Coronary artery (tissue), 2 donors: Measurements from ENCODE around the gene LPP.

Experiments used
- DNase-seq: peaks from one replicate; pipeline ENCODE4 v3.0.0-alpha.2; 2017; ENCODE audit warnings: low spot score
- H3K27ac ChIP-seq, 2 donors: fragments of 200-600 bp; sonication (generic); one replicate each; pipeline ENCODE4 v1.5.1; 2016 to 2019
- H3K4me3 ChIP-seq: fragments of 200-600 bp; sonication (generic); 2 replicates; pipeline ENCODE4 v1.5.1; 2016; ENCODE audit warnings: mild to moderate bottlenecking, moderate library complexity
- TF ChIP-seq, protein P1 (sequence below): fragments of 200-600 bp; sonication (generic); IDR thresholded peaks from one replicate; pipeline ENCODE4 v1.5.1; 2019; ENCODE audit warnings: antibody characterized with exemption

Gene LPP

GRCh38 chr3:188822004-188822403, 668.0 kb downstream of the LPP start:
- no peak for DNase-seq
- Histone ChIP-seq H3K27ac (no peak overlapping the region), H3K4me3 (no peak overlapping the region)
- TF ChIP-seq, protein P1, sequence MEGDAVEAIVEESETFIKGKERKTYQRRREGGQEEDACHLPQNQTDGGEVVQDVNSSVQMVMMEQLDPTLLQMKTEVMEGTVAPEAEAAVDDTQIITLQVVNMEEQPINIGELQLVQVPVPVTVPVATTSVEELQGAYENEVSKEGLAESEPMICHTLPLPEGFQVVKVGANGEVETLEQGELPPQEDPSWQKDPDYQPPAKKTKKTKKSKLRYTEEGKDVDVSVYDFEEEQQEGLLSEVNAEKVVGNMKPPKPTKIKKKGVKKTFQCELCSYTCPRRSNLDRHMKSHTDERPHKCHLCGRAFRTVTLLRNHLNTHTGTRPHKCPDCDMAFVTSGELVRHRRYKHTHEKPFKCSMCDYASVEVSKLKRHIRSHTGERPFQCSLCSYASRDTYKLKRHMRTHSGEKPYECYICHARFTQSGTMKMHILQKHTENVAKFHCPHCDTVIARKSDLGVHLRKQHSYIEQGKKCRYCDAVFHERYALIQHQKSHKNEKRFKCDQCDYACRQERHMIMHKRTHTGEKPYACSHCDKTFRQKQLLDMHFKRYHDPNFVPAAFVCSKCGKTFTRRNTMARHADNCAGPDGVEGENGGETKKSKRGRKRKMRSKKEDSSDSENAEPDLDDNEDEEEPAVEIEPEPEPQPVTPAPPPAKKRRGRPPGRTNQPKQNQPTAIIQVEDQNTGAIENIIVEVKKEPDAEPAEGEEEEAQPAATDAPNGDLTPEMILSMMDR: no peak

GRCh38 chr3:188822411-188822810, 668.5 kb downstream of the LPP start:
- Histone ChIP-seq H3K27ac (peak overlapping the region in 1 of 2 donors; percentile 20), H3K4me3 (no peak overlapping the region)
- TF ChIP-seq, protein P1: no peak
- DNase-seq: no peak

DNA sequence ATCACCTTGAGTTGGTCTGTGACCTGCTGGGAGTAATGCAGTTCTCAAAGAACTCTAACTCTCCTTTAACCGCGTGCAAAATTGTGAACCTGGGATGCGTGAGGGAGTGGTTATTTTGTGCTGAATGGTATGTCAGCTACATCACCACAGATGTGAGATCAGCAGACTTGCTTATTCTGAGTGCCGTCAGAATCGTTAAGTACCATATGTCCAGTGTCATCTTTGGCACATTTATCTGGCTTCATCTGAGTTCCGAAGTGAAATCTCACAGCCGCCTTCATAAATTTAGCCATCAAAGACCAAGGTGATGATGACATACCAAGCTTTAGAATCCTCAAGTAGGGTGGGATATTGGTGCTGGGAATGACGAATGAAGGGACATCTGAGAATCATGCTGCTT, 670.6 kb downstream of the LPP start:
- no peak overlapping the region for H3K27ac ChIP-seq
- H3K4me3 ChIP-seq: no peak overlapping the region
- TF ChIP-seq, protein P1: no peak
- DNase-seq: no peak

DNA sequence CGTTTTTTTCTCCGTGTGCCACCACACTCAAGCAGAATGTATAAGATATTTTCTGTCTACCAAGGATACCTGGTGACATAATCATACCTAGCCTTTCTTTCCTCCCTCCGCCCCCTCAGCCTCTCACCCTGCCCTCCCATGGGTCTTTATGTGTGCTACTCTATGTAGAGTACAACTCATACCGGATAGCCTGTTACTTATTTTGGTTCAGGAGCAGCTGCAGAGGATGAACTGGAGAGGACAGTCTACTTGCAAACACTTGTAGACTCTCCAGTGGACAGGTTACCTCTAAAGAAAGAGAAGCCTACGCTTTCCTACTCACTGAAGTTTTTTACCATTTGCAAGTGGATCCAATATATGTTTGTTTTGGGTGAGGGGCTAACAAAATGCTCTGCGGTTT, 671.9 kb downstream of the LPP start:
- Histone ChIP-seq H3K4me3 (no peak overlapping the region), H3K27ac (no peak overlapping the region)
- TF ChIP-seq, protein P1: no peak
- DNase-seq: no peak

DNA sequence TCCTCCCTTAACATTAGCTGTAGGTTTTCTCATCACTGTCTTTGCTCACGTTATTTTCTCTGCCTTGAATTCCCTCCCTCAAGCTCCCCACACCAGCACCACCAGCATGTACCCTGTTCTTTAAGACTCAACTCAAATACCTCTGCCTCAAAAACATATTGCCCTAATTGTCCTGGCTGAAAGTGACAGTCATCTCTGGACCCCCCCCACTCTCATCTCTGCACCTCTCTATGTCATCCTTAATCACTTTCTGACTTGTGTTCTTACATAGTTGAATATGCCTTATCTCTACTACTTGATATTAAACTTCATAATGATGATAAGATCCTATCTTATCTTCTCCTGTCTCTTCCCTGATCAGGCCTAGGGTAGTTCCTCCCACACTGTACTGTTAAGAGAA, 672.6 kb downstream of the LPP start:
- TF ChIP-seq, protein P1: no peak
- H3K4me3 ChIP-seq: no peak overlapping the region
- DNase-seq: no peak
- no peak overlapping the region for H3K27ac ChIP-seq

DNA sequence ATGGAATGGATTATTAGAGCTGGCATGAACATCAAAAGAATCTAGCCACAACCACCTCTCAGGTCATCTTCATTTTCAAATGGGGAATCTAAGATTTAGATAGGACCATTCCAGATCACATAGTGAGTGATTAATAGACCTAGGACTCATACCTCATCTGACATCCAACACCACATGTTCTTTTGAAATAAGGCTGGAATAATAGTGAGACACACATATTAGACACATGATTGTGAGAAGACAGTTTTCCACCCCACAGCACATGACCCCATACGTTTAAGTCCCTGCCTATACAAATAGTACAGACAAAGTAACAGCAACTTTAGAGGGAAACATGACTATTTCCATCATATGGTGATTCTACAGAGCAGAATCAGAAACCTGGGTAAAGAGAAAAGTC, 673.1 kb downstream of the LPP start:
- Histone ChIP-seq H3K27ac (no peak overlapping the region), H3K4me3 (no peak overlapping the region)
- TF ChIP-seq, protein P1: no peak
- DNase-seq: no peak

DNA sequence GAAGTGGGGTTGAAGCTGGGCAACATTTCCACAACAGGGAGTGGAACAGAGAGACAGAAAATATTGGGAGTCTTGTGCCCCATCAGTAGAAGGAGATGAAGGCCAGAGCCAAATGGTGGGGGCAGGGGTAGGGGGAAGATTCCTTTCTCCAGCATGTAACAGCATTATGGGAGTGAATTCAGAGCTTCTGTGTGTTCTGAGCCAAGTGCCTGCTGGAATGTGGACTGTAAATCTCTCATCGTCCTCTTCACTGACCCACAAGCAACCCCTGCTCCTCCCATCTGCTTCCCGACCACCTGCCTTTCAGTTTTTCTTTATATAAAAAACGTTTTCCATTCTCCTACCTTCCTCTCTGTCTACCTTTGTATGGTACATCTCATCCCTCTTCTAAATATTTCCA, 673.6 kb downstream of the LPP start:
- TF ChIP-seq, protein P1: no peak
- DNase-seq: no peak

More for the DNA sequence above, 673.6 kb downstream of the LPP start:
- H3K4me3 ChIP-seq: no peak overlapping the region
- no peak overlapping the region for H3K27ac ChIP-seq
